GM19468 (cell line): ENCODE data around the gene CDH10.

Experiments
- ATAC-seq: cut with Tn5 transposase; IDR thresholded peaks from one replicate; pipeline ENCODE4 v1.9.1; 2021; ENCODE audit warnings: mild to moderate bottlenecking, moderate library complexity, moderate number of reproducible peaks; ENCODE audit not compliant: unreplicated experiment; ENCODE audit errors: extremely low read depth

Gene CDH10

DNA sequence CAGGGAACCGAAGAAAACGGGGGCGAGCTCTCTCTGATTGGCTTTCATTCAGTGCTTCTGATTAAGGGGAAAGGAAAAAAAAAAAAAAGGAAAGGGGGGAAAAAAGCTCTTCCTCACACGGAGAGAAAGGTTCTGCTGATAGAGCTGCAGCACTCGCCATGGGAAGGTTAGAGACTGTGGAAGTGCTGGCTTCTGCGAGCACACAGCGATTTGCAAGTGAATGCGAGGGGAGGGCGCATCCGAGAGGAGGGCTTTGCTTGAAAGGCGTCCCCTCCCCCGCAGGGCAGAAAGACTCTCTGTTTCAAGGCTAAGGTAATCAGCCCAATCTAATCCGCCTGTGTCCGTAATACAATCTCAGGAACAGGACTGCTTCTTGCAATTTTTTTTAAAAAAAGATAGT lies at the start of gene CDH10:
Gene CDH10 (minus strand): TSS at position 218 of the 400 bp plus-strand sequence. CDS start 51,488 bp downstream, outside the sequence.
- ATAC-seq = no peak

DNA sequence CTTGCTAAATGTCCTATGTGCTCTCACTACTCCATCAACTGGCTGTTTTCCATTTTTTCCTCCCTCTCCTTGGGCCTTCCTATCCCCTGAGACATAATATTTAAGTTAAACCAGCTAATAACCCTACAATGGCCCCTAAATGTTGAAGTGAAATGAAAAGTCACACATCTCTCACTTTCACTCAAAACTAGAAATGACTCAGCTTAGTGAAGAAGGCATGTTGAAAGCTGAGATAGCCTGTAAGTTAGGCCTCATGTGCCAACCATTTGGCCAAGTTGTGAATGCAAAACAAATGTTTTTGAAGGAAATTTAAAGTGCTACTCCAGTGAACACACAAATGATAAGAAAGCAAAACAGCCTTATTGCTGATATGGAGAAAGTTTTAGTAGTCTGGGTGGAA lies 48.8 kb upstream of the CDH10 start:
- no peak for ATAC-seq

DNA sequence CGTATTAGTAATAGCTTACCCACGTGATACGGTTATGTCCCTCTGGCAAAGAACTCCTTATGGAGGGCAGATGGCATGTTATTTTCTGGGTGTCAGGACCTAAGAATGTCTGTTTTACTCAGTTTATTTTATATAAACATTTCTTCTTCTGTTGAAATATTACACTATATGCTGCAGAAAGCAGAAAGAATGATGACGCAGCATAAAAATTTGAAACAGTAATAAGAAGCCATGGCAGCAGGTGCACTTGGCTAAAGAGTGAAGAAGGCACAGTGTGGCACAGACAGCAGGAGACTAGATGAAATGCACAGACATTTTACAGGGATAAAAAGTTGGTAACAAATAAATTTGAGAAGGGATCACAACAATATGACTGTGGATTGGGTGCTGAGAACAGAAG lies 46.3 kb upstream of the CDH10 start:
- no peak for ATAC-seq

DNA sequence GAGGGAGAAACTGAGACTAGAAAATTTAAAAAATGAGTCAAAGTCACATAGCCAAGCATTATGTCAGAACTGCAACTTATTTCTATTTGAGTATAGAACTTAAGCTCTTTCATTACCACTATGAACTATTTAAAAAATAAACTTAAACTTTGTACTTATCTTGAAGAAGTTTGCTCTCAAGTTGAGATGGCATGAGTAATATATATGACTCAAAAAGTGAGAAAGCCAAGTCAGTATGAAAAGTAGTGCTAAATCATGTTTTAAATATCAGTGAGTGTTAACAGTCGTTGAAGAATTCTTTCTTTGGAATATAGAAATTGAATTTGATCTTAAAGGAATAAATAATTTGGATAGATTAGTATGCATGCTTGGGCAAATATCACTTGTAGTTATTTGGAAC lies 36.3 kb upstream of the CDH10 start:
- ATAC-seq = no peak

DNA sequence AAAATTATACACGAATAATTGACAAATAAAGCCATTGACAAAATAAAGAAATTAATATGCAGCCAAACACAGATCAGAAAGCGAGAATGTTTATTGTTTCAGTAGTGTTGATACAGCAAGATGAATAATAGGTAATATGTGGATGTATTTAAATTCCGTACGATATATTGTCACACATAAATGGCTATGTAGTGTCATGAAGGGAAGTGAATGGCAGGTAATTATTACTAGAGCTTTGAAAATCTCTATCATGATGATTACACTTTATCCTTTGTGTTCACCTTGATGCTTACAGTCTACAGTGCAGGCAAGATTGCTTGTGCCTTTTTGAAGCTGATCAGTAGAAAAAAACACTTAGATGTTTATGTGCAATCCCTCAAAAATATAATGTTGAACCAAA lies 23.3 kb upstream of the CDH10 start:
- ATAC-seq = no peak

DNA sequence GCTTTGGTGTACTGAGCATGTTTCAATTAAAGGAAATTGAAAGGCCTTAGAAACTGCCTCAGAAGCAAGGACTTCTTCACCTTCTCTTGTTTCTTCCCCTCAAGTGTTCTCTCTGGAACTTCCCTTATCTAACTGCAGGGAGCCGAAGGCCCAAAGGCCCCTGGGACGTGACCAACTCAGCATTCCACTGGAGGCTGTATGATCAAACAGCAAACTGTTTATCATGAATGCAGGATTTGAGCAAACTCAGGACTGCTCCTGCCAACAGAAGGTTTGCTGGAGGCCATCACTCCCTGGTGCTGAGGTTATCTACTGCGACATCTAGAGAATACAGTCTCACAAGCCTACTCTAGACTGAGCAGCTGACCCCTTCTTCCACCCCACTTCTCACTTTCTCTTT lies 4.8 kb upstream of the CDH10 start:
- ATAC-seq = no peak

DNA sequence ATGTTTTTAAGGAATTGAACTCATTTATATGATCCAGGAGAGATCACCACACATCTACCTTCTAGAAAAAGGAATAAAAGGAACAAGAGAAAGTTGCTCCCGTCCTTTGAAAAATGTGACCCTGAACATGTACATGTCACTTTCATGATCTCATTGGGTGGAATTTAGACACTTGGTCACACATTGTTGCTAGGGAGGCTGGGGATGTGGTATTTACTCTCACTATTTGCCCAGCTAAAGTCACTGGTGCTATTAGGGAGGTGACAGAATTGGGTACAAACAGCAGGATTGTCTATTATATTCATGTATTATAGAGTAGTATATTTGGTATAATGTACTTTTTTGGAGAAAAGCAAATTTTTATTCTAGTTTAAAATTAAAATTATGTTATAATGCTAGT lies 2.1 kb upstream of the CDH10 start:
- no peak for ATAC-seq

DNA sequence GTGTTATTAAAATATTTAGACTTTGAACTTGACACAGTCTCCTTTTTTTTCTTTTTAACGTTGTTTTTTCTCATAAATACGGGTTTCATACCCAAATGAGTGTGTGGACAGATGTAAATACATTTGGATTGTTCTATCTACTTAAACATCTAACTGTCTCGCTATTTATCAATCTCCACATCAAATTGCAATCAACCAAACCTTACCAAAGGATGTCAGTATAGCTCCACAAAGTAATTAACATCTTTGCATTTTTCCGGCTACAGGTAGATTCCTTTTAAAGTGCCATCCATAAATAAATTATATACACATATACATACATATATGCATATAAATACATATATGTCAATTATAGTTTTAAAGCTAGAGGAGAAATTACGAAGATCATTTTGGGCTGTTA lies 705 bp upstream of the CDH10 start:
- ATAC-seq = no peak

DNA sequence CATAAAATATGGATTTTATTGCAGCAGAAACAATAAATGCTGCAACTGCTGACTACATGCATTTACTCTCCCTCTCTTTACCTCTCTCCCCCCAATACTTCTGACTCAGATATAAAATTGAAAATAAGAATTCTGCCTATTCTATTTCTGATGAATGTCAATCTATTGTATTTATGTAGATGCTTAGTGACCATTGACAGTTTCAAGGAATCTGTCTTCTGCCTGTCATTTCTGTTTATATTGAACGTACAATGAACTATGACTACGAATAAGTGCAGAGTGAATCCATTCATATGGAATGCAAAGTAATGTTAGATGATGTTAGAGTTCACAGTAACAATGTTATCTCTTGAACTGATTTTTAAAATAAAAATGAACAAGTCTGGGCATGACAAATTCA lies 898 bp downstream of the CDH10 start:
- no peak for ATAC-seq

DNA sequence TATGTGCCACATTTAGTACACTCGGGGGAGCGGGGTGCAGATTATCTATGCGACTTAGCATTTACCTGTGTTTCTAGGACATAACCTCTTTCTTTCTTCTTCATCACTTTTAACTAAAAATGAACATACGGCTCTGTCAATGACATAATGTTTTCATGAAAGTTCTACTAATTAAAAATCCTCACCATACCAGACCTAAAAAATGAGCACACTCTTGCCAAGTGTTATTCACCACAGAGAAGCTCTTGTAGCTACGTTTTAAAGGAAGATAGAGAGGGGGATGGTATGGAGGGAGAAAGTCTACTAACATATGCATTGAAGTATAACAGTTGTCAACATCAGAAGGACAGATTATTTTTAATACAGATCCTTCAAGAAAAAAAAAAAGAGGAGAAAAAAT lies 1.6 kb downstream of the CDH10 start:
- ATAC-seq = no peak

DNA sequence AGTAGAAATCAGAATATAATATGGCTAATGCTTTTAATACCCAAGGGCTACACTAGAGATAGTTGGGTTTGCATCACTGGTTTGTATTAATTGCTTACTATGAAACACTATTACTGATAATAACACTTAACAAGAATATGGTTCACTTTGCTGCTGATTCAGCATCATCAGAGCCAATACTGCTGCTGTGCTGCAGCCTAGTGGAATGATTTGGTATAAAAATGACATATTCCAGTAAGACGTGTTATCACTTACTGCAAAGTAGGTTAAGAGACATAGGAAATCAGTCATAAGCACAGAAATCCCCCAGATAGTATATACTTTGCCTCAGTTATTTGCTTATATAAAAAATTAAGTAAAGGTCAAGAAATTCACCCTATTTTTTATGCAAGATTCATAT lies 2.8 kb downstream of the CDH10 start:
- no peak for ATAC-seq

DNA sequence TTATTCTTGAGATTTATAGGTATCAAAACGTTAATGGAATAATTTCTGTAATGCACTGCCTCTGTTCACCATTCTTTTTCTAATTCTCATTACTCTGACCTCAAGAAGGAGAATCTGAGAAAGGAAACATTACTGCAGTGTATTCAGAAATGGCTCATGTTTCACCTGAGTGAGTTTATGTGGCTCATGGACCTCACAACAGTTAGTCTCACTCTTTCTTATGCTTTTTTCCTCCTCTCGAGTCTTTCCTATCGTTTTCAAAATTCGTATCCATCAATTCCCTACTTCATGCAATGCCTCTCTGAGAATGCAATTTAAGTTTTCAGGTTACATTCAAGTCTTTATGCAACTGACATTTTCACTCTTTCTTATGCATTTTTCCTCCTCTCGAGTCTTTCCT lies 9.6 kb downstream of the CDH10 start:
- ATAC-seq = no peak

DNA sequence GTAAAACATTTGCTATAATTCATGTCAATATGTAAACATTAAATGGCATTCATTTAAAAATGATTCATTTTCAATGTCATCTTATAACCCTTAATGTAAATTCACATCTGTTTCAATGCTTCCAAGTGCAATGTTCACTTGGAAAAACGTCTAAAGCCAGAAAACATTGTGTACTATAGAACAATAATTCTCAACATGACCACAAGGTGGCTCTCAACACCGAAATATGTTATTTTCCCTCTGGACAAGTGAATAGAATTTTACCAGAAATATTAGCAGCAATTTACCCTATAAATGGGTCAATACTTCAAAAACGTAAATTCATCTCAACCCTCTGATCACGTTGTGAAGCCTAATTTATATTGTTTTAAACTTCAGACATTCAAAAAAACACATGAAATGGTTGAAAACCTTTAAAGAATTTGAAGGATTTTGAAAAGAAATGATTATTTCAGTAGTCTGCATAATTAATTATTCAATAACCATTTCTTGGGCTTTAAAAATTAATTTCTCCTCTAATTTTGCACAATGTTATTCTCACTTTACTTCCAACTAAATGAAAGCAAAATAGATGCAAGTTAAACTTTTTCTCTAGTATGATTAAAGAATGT lies 11.0 kb downstream of the CDH10 start:
- ATAC-seq = peak; percentile 48

DNA sequence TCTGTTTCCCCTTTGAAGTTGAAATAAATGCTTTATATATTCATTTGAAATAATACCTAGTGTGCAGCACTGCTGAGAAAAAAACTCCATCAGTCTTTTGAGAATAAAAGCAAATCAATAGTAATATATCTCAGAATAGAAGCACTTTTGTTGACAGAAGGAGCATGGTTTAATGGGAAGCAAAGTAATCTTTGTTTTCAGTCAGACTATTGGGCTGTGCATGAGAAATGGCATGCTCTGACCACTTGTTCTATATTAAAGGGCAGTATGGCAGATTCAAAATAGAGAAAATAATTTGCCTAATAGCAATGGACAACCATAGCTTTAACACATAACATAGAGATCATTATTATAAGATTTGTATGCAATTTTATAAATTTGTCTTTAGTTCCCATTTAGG lies 12.4 kb downstream of the CDH10 start:
- no peak for ATAC-seq

DNA sequence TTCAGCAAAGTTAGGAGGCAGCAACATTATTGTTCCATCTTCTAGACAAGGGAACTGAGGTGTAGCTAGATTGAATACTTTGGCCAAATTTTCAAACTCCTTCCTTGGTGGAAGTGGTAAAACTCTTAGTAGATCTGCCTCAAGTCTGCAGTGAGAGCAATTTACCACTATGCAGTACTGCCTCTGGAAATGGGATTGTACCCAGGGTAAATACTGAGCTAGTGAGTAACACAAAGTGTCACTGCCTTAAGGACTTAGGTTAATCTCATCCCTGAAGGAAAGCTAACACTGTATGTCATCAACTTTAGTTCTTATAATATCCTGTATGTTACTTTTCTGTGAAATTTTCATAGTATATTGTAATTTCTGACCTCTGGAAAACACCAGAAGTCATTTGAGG lies 13.9 kb downstream of the CDH10 start:
- no peak for ATAC-seq

DNA sequence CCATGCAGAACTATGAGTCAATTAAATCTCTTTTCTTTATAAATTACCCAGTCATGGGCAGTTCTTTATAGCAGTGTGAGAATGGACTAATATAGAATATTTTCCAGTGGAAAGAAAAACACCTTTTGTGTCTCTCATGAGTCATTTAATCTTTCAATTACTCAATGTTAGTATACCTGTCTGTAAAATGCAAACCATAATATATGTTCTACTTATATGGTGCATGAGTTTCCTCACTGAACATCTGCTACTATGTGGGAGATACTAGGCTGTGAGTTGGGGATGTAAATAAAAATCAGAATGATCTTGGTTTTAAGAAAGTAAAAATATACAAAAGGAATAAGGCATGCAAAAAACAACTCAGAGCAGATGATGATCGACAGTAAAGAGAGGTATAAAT lies 15.0 kb downstream of the CDH10 start:
- ATAC-seq = no peak

DNA sequence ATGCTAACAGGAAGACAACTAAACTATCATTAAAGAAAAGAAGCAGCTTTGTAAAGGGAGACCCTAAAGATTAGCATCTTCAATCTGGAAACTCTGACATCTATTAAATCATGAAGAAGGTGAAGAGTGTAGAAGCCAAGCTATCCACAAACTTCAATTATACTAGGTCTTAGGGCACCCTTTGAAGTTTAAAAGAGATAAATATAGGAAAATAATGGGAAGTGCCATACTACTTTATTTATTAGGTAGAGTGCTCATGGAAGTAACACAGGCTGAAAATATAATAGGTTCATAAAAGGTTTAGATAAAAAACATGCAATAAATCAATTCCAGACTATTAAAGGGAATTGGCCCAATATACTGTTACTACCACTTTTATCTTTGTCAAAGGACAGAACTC lies 19.9 kb downstream of the CDH10 start:
- no peak for ATAC-seq

DNA sequence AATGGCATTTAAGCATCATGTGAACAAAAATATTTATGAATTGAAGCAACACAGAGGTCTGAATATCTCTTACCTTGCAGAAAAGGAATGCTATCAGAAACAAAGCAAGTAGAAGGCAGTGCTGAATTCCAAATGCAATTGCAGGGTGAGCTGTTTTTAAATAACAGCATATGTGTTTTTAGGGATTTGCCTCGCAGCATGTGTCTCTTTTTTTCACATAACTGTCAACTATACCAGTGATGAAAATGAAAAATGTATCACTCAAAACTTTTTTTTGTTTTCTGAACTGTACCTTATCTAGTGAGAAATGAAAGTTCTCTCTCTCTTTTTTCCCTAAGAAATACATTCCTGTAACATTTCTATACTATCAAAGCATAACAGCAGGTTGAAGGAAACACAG lies 21.2 kb downstream of the CDH10 start:
- ATAC-seq = no peak

DNA sequence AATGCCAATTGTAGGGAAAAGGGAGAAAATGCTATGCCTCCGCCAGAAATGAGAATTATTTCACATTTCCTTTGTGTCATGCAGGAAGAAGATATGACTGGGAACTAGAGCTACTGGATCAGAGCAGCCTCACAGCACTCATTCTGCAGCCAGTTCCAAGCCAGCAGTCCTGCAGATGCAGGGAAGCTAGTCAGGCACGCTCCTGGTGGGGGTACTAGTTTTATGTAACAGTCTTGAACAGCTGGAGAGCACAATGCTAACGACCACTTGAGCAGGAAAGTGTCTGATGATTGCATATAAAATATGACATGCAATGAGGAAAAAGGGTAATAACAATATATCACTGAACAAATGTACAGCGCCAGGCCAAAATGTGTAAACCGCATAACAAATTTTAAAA lies 21.7 kb downstream of the CDH10 start:
- no peak for ATAC-seq

DNA sequence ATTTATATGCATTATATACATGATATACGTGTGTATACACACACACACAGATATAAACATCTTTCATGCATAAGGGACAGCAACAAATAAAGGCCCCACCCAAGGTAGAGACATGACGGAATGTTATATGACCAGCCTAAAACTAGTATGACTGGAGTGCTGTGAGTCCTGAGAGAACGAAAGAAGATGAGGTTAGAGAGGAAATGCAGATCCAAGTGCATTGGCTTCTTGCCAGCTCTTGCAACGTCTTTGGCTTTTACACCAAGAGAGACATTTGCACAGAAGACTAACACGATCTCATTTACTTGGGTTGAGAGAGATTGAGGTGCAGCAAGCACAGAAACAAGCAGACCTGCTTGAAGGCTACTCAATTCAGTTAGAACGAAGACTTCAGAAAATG lies 23.0 kb downstream of the CDH10 start:
- ATAC-seq = no peak

DNA sequence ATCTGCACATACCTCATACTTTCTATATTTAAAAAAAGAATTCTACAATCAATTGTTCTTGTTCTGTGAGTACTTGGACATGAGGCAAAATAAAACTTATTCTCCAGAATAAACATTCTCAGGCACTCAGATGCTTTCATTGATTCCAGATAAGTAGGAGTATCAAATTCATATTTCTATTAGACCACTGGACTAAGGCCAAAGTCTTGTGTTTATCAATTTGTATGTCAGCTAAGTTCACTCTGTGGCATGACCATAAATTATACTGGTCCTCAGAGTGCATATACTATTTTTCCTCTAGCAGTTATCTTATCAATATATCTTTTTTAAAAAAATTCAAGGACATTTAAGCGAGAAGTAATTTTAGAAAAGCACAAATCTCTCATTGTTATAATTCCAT lies 28.2 kb downstream of the CDH10 start:
- ATAC-seq = no peak

DNA sequence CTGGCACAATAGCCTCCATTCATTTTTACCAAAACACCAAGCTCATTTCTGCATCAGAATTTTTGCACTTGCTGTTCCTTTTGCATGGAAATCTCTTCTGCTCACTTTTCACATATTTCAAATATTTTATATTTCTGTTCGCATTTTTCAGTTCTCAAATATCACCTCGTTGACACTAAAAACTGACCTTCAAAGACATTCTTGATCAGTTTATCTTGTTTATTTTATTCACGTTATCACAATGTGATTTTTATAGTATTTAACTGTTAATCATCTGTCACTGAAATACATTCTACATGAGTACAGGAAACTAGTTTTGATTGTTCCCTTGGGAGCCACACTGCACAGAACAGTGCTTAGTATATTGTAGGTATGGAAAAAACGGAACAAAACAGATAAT lies 29.6 kb downstream of the CDH10 start:
- no peak for ATAC-seq

DNA sequence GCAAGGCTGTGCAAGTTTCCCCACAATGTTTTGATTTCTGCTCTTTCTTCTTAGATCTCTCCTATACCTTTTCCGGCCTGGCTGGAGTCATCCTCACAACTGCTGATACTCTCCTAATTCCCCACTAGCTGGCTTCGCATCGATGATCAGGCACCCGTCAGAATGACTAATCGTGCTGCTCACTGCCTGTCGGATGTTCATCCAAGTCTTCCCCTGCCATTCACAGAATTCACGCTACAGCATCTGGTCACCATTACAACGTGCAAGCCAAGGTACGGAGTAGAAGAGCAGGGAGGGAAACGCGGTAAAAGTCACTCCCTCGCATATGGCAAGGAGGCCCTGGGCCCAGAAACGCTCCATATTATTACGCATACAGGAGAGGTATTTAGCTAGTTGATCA lies 35.1 kb downstream of the CDH10 start:
- ATAC-seq = no peak
